PC-9 (cell line): Measurements from ENCODE around the gene FABP7. TPM values are rescaled to one million over a fixed set of nuclear protein-coding genes. Genes with fewer than 3 reads are reported as not detected.

ENCODE experiments used
- BruUV-seq: library from RNA; stranded (reverse); fragments of 400-500 nt; replicated peaks from 2 replicates; lab custom pipeline; 2021; lab: Mats Ljungman, UMichigan
- CTCF ChIA-PET: fragments of 300-600 bp; sonication (Branson Sonifier 250); formaldehyde crosslinking; loops from one replicate; lab custom pipeline; 2022; ENCODE audit warnings: antibody characterized with exemption; lab: Charles Lee
- POLR2A ChIA-PET: fragments of 300-600 bp; sonication (Branson Sonifier 250); formaldehyde crosslinking; loops from one replicate; lab custom pipeline; 2022; ENCODE audit warnings: antibody characterized with exemption; ENCODE audit not compliant: unreplicated experiment; lab: Charles Lee
- DNase-seq, 2 experiments: peaks; one replicate each; pipeline versions ENCODE4 v3.0.0 to v3.0.0-alpha.2; 2015 to 2022; ENCODE audit warnings: mixed read lengths in 1 of 2
- H2AFZ ChIP-seq: fragments of 200-600 bp; sonication (generic); 2 replicates; pipeline ENCODE4 v1.8.1; 2017; ENCODE audit warnings: antibody characterized with exemption
- H3F3A ChIP-seq: fragments of 200-600 bp; sonication (generic); 2 replicates; pipeline ENCODE4 v1.8.1; 2017; ENCODE audit warnings: antibody characterized with exemption, mild to moderate bottlenecking, low read depth; ENCODE audit not compliant: insufficient read depth
- H3K27ac ChIP-seq: fragments of 200-600 bp; sonication (generic); 2 replicates; pipeline ENCODE4 v1.6.1; 2016; ENCODE audit warnings: mixed run types
- H3K27me3 ChIP-seq: fragments of 200-600 bp; sonication (generic); 2 replicates; pipeline ENCODE4 v1.6.1; 2016; ENCODE audit warnings: low read depth, mixed run types; ENCODE audit not compliant: insufficient read depth
- H3K36me3 ChIP-seq: fragments of 200-600 bp; sonication (generic); 2 replicates; pipeline ENCODE4 v1.6.1; 2016; ENCODE audit warnings: low read depth, mixed run types
- H3K4me1 ChIP-seq: fragments of 200-600 bp; sonication (generic); replicated peaks from 2 replicates; pipeline ENCODE4 v1.6.1; 2016; ENCODE audit warnings: mixed run types; ENCODE audit not compliant: insufficient read depth
- H3K4me2 ChIP-seq: fragments of 200-600 bp; sonication (generic); 2 replicates; pipeline ENCODE4 v1.6.1; 2017; ENCODE audit warnings: mixed run types
- H3K4me3 ChIP-seq: fragments of 200-600 bp; sonication (generic); 2 replicates; pipeline ENCODE4 v1.6.1; 2016; ENCODE audit warnings: mixed run types
- H3K79me2 ChIP-seq: fragments of 200-600 bp; sonication (generic); 2 replicates; pipeline ENCODE4 v1.6.1; 2017; ENCODE audit warnings: low read depth, mixed run types
- H3K9me2 ChIP-seq: fragments of 200-600 bp; sonication (generic); 2 replicates; pipeline ENCODE4 v1.8.1; 2017; ENCODE audit warnings: mild to moderate bottlenecking; ENCODE audit not compliant: insufficient read depth
- H3K9me3 ChIP-seq: fragments of 200-600 bp; sonication (generic); 2 replicates; pipeline ENCODE4 v1.8.1; 2016; ENCODE audit warnings: low read depth; ENCODE audit not compliant: insufficient read depth
- H4K20me1 ChIP-seq: fragments of 200-600 bp; sonication (generic); 2 replicates; pipeline ENCODE4 v1.8.1; 2017; ENCODE audit not compliant: insufficient read depth
- CTCF ChIP-seq: fragments of 200-600 bp; sonication (generic); conservative IDR thresholded peaks from 2 replicates; pipeline ENCODE4 v1.6.1; 2017; ENCODE audit warnings: mixed run types, antibody characterized with exemption, mild to moderate bottlenecking, moderate library complexity
- EZH2 ChIP-seq: fragments of 200-600 bp; sonication (generic); IDR thresholded peaks from 2 replicates; pipeline ENCODE4 v1.8.0; 2017; ENCODE audit warnings: antibody characterized with exemption, low read depth
- intact Hi-C: fragments of 100-400 bp; cut with micrococcal nuclease; formaldehyde crosslinking; loops from one replicate; pipeline ENCODE4 v1.10.0; 2022; ENCODE audit not compliant: unreplicated experiment
- total RNA-seq: library from RNA; stranded (reverse); gene quantifications from 2 replicates; pipeline ENCODE4 v1.2.3, GENCODE V29; 2021

FABP7 gene
- total RNA-seq, 1 experiment from 2014 or later, result not detected

GRCh38 chr6:122829456-122829855 is 49.9 kb downstream of the FABP7 start:
- BruUV-seq, result no TSS peak
- POLR2A ChIA-PET, result no interaction called here
- Histone ChIP-seq H3K4me2 (no peak overlapping the region), H3K9me3 (no peaks in the 10 kb centered on the region; the same call in 1 of the 2 replicates), H3K27me3 (no peaks in the 10 kb centered on the region), H3K9me2 (no peaks in the 10 kb centered on the region), H3K79me2 (no peaks in the 10 kb centered on the region), H4K20me1 (no peaks in the 10 kb centered on the region), H3K36me3 (no peaks in the 10 kb centered on the region), H3K4me3 (no peak overlapping the region), H3F3A (no peaks in the 10 kb centered on the region), H2AFZ (no peak overlapping the region), H3K4me1 (no peaks in the 10 kb centered on the region), H3K27ac (no peak overlapping the region)
- no peak for DNase-seq
- no peak for TF ChIP-seq CTCF
- TF ChIP-seq EZH2, result no peak
- intact Hi-C loops, result no loop called here
- CTCF ChIA-PET, result no interaction called here

- no peaks in the 10 kb centered on the region for H3K79me2 ChIP-seq
- no peaks in the 10 kb centered on the region for H3K36me3 ChIP-seq
- no peaks in the 10 kb centered on the region for H3F3A ChIP-seq
- POLR2A ChIA-PET, result no interaction called here
- no peak overlapping the region for H3K4me3 ChIP-seq
- H2AFZ ChIP-seq, result no peak overlapping the region
- CTCF ChIA-PET, result no interaction called here
- no peaks in the 10 kb centered on the region; the same call in 1 of the 2 replicates for H3K9me3 ChIP-seq
- H3K4me1 ChIP-seq, result no peaks in the 10 kb centered on the region
- H3K4me2 ChIP-seq, result no peak overlapping the region
- intact Hi-C loops, result no loop called here
- no peak for DNase-seq
- H4K20me1 ChIP-seq, result no peaks in the 10 kb centered on the region
- no peak overlapping the region for H3K27ac ChIP-seq
- no TSS peak for BruUV-seq
- H3K27me3 ChIP-seq, result no peaks in the 10 kb centered on the region
- TF ChIP-seq CTCF, result no peak
- TF ChIP-seq EZH2, result no peak
- H3K9me2 ChIP-seq, result no peaks in the 10 kb centered on the region
These were observed 52.0 kb downstream of the FABP7 start for GRCh38 chr6:122831511-122831910.

- H3K79me2 ChIP-seq, result no peaks in the 10 kb centered on the region
- BruUV-seq, result no TSS peak
- H3K27me3 ChIP-seq, result no peaks in the 10 kb centered on the region
- ChIA-PET CTCF (no interaction called here), POLR2A (no interaction called here)
- H3K9me2 ChIP-seq, result no peaks in the 10 kb centered on the region
- no peak overlapping the region for H3K4me3 ChIP-seq
- DNase-seq, result no peak
- no peaks in the 10 kb centered on the region; the same call in 1 of the 2 replicates for H3K9me3 ChIP-seq
- intact Hi-C loops, result no loop called here
- no peaks in the 10 kb centered on the region for H3K4me1 ChIP-seq
- no peaks in the 10 kb centered on the region for H4K20me1 ChIP-seq
- H3F3A ChIP-seq, result no peaks in the 10 kb centered on the region
- H3K27ac ChIP-seq, result no peak overlapping the region
- no peaks in the 10 kb centered on the region for H3K36me3 ChIP-seq
- TF ChIP-seq CTCF, result no peak
- TF ChIP-seq EZH2, result no peak
- no peak overlapping the region; the same call in 1 of the 2 replicates for H2AFZ ChIP-seq
- H3K4me2 ChIP-seq, result no peak overlapping the region
These were observed 52.9 kb downstream of the FABP7 start for GRCh38 chr6:122832459-122832858.
